Mesenteric fat pad (tissue), 1 donor: Measurements from ENCODE around the gene CCL22. TPM values are rescaled to one million over a fixed set of nuclear protein-coding genes. Genes with fewer than 3 reads are reported as not detected.

ENCODE experiments used
- DNase-seq: peaks from one replicate; pipeline ENCODE4 v3.0.0-alpha.2; 2020; ENCODE audit warnings: low spot score
- total RNA-seq: library from RNA; stranded (reverse); fragmentation: NEBNext Ultra II Directional; extraction: Animal tissue kit (Norgen Biotek cat#: 25700); gene quantifications from one replicate; pipeline ENCODE4 v1.2.1, GENCODE V29; 2021
- donor health status: DM: yes; HTN: yes; CAD: no.

The CCL22 gene
- total RNA-seq, 1 donor from 2014 or later: not detected

DNA sequence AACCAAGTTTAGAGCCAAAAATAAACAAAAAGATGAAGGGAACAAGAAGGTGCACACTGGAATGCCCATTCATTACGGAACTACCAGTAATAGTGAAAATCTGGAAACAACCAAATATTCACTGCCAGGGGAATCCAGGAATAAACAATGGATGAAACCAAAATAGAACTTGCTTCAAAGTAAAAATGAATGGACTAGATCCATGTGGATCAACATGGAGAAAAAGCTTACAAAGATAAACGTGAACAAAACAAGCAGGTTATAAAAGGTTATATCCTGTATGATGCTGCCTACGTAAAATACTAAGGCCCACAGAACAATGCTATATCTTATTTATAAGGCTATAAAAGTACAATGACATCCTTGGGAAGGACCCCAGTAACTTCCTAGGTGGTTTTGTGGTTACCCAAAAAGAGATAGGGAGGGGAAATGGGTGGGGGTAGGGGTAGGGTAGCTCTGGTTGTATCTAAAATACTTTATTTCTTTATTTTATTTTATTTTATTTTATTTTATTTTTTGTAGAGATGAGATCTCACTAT is 12.8 kb upstream of the CCL22 start:
- DNase-seq: no peak

DNA sequence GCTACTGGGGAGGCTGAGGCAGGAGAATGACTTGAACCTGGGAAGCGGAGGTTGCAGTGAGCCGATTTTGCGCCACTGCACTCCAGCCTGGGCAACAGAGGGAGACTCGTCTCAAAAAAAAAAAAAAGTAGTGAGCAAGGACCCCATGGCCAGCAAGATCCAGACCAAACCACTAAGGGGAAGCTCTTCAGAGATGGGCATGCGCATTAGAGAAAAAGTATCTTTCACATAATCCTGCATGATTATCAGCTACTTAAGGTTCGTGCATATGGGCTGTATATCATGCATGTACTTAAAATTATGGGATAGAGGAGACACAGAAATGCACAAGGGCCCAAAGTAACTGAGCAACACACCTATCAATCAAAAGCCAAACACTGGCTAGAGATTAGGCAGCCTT is 10.7 kb upstream of the CCL22 start:
- no peak for DNase-seq

DNA sequence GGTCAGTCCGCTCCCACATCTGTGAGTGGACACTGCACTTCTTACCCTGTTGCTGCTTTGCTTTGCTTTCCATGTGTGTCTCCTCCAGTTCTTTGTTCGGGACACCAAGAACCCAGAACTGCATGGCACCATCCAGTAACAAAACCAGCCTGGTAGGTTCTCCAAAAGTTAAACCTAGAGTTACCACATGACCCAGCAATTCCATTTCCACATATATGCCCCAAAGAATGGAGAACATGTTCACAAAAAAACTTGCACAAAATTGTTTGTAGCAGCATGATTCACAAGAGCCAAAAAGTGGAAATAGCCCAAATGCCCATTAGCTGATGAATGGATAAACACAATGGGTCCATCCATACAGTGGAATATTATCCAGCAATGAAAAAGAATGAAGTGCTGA is 10.3 kb upstream of the CCL22 start:
- DNase-seq: no peak

- no peak for DNase-seq
These were observed 9.2 kb upstream of the CCL22 start for GRCh38 chr16:57349212-57350031.

DNA sequence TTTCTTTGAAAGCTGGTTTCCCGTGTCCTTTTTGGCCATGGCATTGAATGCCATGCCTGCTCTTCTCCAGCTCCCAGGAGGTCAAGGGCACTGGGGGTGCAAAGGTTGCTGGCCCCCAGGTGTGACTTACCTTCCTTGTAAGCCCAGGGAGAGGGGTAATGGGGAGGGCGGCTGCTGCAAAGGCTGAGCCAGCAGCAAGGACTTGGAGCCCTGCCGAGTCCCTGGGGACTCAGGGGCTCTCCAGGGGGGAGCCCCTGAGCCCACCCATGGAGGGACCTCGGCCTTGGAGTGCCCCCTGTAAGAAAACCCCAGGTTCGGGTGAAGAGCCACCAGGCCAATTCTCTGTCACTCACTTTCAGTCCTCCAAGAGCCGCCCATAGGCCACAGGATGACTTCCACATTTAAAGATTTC is 5.9 kb upstream of the CCL22 start:
- peak; percentile 68 for DNase-seq

- DNase-seq: no peak
These were observed 4.3 kb upstream of the CCL22 start for GRCh38 chr16:57354311-57354710.

DNA sequence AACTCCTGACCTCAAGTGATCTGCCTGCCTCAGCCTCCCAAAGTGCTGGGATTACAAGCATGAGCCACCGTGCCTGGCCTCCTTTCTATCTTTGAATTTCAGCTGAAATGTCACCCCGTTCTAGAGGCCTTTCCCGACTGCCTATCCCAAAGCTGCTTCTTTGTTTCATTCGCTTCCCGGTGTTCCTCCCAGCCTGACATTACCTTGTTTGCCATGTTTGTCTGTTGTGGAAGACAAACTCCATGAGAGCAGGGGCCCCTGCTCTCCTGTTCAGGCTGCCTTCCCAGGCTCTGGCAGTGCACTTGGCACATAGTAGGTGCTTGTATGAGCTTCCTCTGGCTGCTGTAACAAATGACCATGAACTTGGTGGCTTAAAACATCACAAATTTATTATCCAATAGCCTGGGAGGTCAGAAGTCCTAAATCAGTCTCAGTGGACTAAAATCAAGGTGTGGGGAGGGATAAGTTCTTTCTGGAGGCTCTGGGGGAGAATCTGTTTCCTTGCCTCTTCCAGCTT is 2.6 kb upstream of the CCL22 start:
- DNase-seq: peak; percentile 60

DNA sequence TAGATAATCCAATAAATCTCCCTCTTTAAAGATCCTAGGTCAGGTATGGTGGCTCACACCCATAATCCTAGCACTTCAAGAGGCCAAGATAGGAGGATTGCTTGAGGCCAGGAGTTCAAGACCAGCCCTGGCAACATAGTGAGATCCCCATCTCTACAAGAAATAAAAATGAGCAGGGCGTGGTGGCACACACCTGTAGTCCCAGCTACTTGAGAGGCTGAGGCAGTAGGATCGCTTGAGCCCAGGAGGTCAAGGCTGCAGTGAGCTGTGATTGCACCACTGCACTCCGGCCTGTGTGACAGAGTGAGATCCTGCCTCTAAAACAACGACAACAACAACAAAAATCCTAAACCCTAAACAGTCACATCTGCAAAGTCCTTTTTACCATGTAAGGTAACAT is 2.0 kb upstream of the CCL22 start:
- peak; percentile 5 for DNase-seq

DNA sequence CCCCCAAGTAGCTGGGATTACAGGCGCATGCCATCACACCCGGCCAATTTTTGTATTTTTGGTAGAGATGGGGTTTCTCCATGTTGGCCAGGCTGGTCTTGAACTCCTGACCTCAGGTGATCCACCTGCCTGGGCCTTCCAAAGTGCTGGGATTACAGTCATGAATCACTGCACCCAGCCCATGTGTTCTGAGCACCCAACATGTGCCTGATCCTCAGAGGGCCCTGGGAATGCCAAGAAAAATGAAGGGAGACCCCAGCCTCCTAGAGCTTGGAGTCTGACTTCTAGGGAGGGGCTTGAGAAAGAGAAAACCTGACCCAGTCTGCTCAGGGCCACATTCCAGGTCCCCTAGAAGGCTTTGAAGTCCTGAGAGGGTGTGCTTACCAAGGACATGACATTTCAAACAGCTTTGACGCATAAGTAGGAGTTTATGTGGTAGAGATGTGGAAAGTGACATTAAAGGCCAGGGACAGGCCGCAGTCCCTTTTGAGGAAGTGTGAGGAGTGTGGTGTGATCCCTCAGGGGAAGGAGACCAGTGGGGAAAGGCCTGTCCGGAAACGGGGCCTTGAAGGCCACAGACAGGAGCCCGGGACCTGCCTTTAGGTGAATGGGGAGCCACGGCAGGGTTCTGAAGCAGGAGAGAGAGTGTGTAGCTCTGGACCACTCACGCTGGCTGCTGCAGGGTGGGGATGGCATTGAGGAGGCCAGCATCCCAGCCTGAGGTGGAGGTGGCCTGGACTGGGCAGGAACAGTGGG is 1.1 kb upstream of the CCL22 start:
- DNase-seq: peak; percentile 53

DNA sequence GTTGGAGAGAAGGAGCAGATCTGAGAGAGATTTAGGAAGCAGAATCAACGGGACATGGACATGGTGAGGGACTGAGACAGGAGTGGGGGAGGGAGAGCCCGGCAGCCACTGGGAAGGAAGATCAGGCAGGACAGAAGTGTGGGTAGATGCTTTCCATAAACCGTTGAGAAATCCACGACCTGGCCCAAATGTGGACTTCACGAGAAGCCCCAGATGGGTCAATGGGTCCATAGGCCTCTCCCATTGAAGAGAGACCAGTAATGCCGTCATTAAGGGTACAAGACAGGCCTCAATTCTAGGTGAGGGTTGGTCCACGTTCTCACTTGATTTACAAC is 530 bp upstream of the CCL22 start:
- no peak for DNase-seq

DNA sequence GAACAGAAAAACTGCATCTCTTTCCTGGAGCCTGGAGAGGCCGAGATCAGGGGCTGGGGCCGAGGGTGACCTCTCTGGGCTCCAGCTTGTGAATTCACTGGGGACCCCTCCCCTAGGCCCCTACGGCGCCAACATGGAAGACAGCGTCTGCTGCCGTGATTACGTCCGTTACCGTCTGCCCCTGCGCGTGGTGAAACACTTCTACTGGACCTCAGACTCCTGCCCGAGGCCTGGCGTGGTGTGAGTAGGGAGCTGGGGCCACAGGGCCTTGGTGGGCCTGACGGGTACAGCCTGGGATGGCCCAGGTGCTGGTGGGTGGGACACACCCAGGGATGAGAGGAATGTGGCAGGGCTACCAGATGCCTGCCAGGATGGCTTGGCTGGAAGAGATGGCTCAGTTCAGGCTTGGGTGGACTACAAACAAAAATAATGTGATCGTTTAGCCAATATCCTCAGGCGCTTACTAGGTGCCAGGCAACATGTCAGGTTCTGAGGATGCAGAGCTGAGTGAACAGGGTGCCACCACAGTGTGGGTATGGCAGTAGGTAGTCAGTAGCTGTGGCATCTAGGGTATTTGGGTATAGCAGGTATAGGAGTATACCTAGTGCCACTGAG is 1.8 kb downstream of the CCL22 start:
- no peak for DNase-seq

- DNase-seq: no peak
These were observed 2.8 kb downstream of the CCL22 start for GRCh38 chr16:57361404-57361803.

GRCh38 chr16:57364143-57364542 is 5.6 kb downstream of the CCL22 start:
- no peak for DNase-seq

DNA sequence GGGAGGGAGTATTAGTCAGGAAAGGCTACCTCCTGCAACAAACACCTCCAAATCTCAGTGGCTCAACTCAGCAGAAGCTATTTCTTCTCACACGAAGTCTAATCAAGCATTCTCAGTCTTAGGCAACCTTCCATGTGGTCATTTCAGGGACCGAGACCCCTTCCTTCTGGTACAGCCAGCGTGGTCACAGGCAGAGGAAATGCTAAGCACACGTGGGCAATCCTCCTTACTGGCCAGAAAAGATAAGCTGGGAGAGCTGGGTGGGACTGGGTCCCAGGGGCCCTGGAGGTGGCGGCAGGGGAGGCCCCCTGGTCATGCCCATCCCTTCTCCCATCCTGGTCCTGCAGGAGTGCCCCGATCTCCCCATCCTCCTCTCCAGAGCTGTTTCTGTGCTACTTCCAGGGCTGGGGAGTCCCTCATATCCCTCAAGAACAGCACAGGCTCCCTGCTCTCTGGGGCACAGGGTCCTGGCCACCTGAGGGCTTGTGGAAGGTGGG is 8.0 kb downstream of the CCL22 start:
- no peak for DNase-seq

DNA sequence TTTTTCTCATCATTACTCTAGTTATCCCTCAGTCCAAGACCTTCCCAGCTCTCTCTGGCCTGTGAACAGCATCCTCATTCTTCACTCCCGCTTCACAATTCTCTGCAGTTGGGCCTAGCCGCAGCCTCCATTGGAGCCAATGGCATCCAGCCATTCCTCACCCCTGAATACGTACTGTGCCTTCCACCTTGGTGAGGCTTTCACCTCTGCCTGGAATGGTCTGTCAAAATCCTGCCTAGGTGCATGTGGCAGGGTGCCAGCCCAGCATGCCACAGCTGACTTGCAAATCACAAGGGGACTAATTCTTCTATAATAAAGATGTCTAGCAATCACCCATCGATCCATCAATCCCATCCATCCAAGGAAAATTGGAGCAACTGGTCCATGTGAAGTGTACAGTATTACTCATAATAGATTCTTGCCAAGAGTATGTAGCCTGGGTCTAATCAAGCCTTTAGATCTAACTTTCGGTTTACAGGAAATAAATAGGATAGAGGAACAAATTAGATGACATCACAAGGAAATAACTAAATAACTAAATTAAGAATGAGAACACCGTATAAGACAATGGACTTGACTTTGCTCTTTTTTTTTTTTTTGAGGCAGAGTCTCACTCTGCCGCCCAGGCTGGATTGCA is 8.7 kb downstream of the CCL22 start:
- no peak for DNase-seq

- DNase-seq: no peak
These were observed 13.2 kb downstream of the CCL22 start for GRCh38 chr16:57371494-57372371.

GRCh38 chr16:57372372-57373116 is 14.0 kb downstream of the CCL22 start, which contains the start of gene CX3CL1:
CX3CL1 (plus strand) TSS chr16:57372490; CDS start chr16:57372569, 79 bp downstream.
- DNase-seq: no peak

- DNase-seq: no peak
These were observed 14.7 kb downstream of the CCL22 start for GRCh38 chr16:57373117-57373947.
